ENCODE data around the gene NUDT5.

- TF ChIP-seq, protein P1, sequence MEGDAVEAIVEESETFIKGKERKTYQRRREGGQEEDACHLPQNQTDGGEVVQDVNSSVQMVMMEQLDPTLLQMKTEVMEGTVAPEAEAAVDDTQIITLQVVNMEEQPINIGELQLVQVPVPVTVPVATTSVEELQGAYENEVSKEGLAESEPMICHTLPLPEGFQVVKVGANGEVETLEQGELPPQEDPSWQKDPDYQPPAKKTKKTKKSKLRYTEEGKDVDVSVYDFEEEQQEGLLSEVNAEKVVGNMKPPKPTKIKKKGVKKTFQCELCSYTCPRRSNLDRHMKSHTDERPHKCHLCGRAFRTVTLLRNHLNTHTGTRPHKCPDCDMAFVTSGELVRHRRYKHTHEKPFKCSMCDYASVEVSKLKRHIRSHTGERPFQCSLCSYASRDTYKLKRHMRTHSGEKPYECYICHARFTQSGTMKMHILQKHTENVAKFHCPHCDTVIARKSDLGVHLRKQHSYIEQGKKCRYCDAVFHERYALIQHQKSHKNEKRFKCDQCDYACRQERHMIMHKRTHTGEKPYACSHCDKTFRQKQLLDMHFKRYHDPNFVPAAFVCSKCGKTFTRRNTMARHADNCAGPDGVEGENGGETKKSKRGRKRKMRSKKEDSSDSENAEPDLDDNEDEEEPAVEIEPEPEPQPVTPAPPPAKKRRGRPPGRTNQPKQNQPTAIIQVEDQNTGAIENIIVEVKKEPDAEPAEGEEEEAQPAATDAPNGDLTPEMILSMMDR (IDR thresholded peaks at IDR 0.05; ENCODE audit: poor library complexity, severe bottlenecking), result no peak
- TF ChIP-seq, protein P2, sequence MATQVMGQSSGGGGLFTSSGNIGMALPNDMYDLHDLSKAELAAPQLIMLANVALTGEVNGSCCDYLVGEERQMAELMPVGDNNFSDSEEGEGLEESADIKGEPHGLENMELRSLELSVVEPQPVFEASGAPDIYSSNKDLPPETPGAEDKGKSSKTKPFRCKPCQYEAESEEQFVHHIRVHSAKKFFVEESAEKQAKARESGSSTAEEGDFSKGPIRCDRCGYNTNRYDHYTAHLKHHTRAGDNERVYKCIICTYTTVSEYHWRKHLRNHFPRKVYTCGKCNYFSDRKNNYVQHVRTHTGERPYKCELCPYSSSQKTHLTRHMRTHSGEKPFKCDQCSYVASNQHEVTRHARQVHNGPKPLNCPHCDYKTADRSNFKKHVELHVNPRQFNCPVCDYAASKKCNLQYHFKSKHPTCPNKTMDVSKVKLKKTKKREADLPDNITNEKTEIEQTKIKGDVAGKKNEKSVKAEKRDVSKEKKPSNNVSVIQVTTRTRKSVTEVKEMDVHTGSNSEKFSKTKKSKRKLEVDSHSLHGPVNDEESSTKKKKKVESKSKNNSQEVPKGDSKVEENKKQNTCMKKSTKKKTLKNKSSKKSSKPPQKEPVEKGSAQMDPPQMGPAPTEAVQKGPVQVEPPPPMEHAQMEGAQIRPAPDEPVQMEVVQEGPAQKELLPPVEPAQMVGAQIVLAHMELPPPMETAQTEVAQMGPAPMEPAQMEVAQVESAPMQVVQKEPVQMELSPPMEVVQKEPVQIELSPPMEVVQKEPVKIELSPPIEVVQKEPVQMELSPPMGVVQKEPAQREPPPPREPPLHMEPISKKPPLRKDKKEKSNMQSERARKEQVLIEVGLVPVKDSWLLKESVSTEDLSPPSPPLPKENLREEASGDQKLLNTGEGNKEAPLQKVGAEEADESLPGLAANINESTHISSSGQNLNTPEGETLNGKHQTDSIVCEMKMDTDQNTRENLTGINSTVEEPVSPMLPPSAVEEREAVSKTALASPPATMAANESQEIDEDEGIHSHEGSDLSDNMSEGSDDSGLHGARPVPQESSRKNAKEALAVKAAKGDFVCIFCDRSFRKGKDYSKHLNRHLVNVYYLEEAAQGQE (IDR thresholded peaks at IDR 0.05; ENCODE audit: borderline replicate concordance), result no peak
- TF ChIP-seq RAD21 (conservative IDR thresholded peaks at IDR 0.05) (no peak), EZH2 (IDR thresholded peaks at IDR 0.05; ENCODE audit: borderline replicate concordance, insufficient read depth, low read length, poor library complexity, severe bottlenecking) (no peak), TAF1 (IDR thresholded peaks at IDR 0.05; ENCODE audit: low read depth) (no peak), SMC3 (conservative IDR thresholded peaks at IDR 0.05; ENCODE audit: poor library complexity) (no peak), MXI1 (conservative IDR thresholded peaks at IDR 0.05; ENCODE audit: poor library complexity, severe bottlenecking) (no peak), EP300 (conservative IDR thresholded peaks at IDR 0.05; ENCODE audit: poor library complexity, severe bottlenecking) (no peak)
Measured at GRCh38 chr10:12207114-12207513, 11.4 kb upstream of the NUDT5 start.
